SK-N-SH treated with all-trans-retinoic acid at 6 μM for 48 hours (cell line): Measurements from ENCODE around the gene CCDC78.

ENCODE experiments used
- ATAC-seq: fragments of 200-7000 bp; cut with Tn5 transposase; 3 replicates; pipeline ENCODE4 v1.9.1; 2020; ENCODE audit warnings: mild to moderate bottlenecking, moderate library complexity
- ARNTL ChIP-seq: fragments of 450-650 bp; formaldehyde crosslinking; IDR thresholded peaks from 2 replicates; pipeline ENCODE4 v1.5.0; 2020; ENCODE audit warnings: low read depth, mild to moderate bottlenecking, moderate library complexity, borderline replicate concordance
- CSDC2 ChIP-seq: fragments of 250-450 bp; sonication (Bioruptor Pico); IDR thresholded peaks from 2 replicates; pipeline ENCODE4 v1.5.0; 2020; ENCODE audit warnings: mild to moderate bottlenecking, moderate library complexity
- CSRNP3 ChIP-seq: fragments of 250-450 bp; sonication (Bioruptor Pico); IDR thresholded peaks from 2 replicates; pipeline ENCODE4 v1.5.1; 2021; ENCODE audit warnings: mild to moderate bottlenecking, moderate library complexity
- ESRRG ChIP-seq: fragments of 250-450 bp; sonication (Bioruptor Pico); IDR thresholded peaks from 2 replicates; pipeline ENCODE4 v1.6.1; 2021; ENCODE audit warnings: mild to moderate bottlenecking
- GLIS3 ChIP-seq: fragments of 250-450 bp; sonication (Bioruptor Pico); IDR thresholded peaks from 2 replicates; pipeline ENCODE4 v1.5.0; 2020; ENCODE audit warnings: mild to moderate bottlenecking, moderate library complexity
- ISL1 ChIP-seq: fragments of 250-450 bp; sonication (Bioruptor Pico); IDR thresholded peaks from 2 replicates; pipeline ENCODE4 v2.1.2; 2022; ENCODE audit warnings: mild to moderate bottlenecking, moderate library complexity
- OSR1 ChIP-seq: fragments of 250-450 bp; sonication (Bioruptor Pico); IDR thresholded peaks from 2 replicates; pipeline ENCODE4 v1.8.0; 2022; ENCODE audit warnings: moderate library complexity, mild to moderate bottlenecking, inconsistent platforms
- PATZ1 ChIP-seq: fragments of 250-450 bp; sonication (Bioruptor Pico); IDR thresholded peaks from 2 replicates; pipeline ENCODE4 v1.8.0; 2020; ENCODE audit warnings: mild to moderate bottlenecking, moderate library complexity, borderline replicate concordance
- POU6F1 ChIP-seq: fragments of 250-450 bp; sonication (Bioruptor Pico); IDR thresholded peaks from 2 replicates; pipeline ENCODE4 v1.8.0; 2021; ENCODE audit warnings: low read depth, mild to moderate bottlenecking, moderate library complexity, borderline replicate concordance
- PPARA ChIP-seq: fragments of 250-450 bp; sonication (Bioruptor Pico); IDR thresholded peaks from 2 replicates; pipeline ENCODE4 v1.5.0; 2020; ENCODE audit warnings: mild to moderate bottlenecking, borderline replicate concordance
- RARB ChIP-seq: fragments of 250-450 bp; sonication (Bioruptor Pico); IDR thresholded peaks from 2 replicates; pipeline ENCODE4 v1.8.0; 2021; ENCODE audit warnings: mild to moderate bottlenecking, moderate library complexity
- SNAI2 ChIP-seq: fragments of 250-450 bp; sonication (Bioruptor Pico); IDR thresholded peaks from 2 replicates; pipeline ENCODE4 v1.5.0; 2020; ENCODE audit warnings: mild to moderate bottlenecking, moderate library complexity
- TCF4 ChIP-seq: fragments of 250-450 bp; sonication (Bioruptor Pico); IDR thresholded peaks from 2 replicates; pipeline ENCODE4 v1.8.0; 2021; ENCODE audit warnings: mild to moderate bottlenecking, moderate library complexity, borderline replicate concordance
- TOX ChIP-seq: fragments of 250-450 bp; sonication (Bioruptor Pico); IDR thresholded peaks from 2 replicates; pipeline ENCODE4 v1.8.0; 2021; ENCODE audit warnings: mild to moderate bottlenecking, moderate library complexity, borderline replicate concordance
- TSHZ2 ChIP-seq: fragments of 250-450 bp; sonication (Bioruptor Pico); IDR thresholded peaks from 2 replicates; pipeline ENCODE4 v1.5.0; 2020; ENCODE audit warnings: mild to moderate bottlenecking, moderate library complexity
- ZC3H10 ChIP-seq: fragments of 250-450 bp; sonication (Bioruptor Pico); IDR thresholded peaks from 2 replicates; pipeline ENCODE4 v1.5.1; 2021; ENCODE audit warnings: mild to moderate bottlenecking, moderate library complexity
- ZFP3 ChIP-seq: fragments of 250-450 bp; sonication (Bioruptor Pico); IDR thresholded peaks from 2 replicates; pipeline ENCODE4 v1.5.0; 2020; ENCODE audit warnings: mild to moderate bottlenecking, moderate library complexity
- ZFP30 ChIP-seq: fragments of 450-650 bp; formaldehyde crosslinking; IDR thresholded peaks from 2 replicates; pipeline ENCODE4 v1.5.0; 2022; ENCODE audit warnings: mild to moderate bottlenecking, moderate library complexity
- ZNF565 ChIP-seq: fragments of 450-650 bp; formaldehyde crosslinking; conservative IDR thresholded peaks from 2 replicates; pipeline ENCODE4 v1.5.0; 2020; ENCODE audit warnings: low read depth, mild to moderate bottlenecking, moderate library complexity
- ZNF70 ChIP-seq: fragments of 450-650 bp; formaldehyde crosslinking; IDR thresholded peaks from 2 replicates; pipeline ENCODE4 v1.5.0; 2020; ENCODE audit warnings: mild to moderate bottlenecking, moderate library complexity

The CCDC78 gene

GRCh38 chr16:716768-717325, 9.4 kb downstream of the CCDC78 start:
- TF ChIP-seq PATZ1 (CRISPR knock-in tag) (no peak), OSR1 (no peak), ZC3H10 (no peak), RARB (no peak), POU6F1 (CRISPR knock-in tag) (no peak), CSDC2 (CRISPR knock-in tag) (no peak), PPARA (CRISPR knock-in tag) (no peak), ZNF565 (no peak), ARNTL (CRISPR knock-in tag) (no peak), TSHZ2 (CRISPR knock-in tag) (no peak), TOX (CRISPR knock-in tag) (no peak)
- ATAC-seq = no peak

GRCh38 chr16:716200-716568, 10.1 kb downstream of the CCDC78 start:
- TF ChIP-seq CSRNP3 (no peak), CSDC2 (CRISPR knock-in tag) (no peak), SNAI2 (CRISPR knock-in tag) (no peak), TCF4 (CRISPR knock-in tag) (no peak), ZNF70 (CRISPR knock-in tag) (no peak), ZFP30 (no peak), ZFP3 (CRISPR knock-in tag) (no peak), TSHZ2 (CRISPR knock-in tag) (no peak), ZC3H10 (no peak), RARB (no peak), PPARA (CRISPR knock-in tag) (no peak), ZNF565 (no peak), GLIS3 (CRISPR knock-in tag) (no peak; the same call in 1 of the 2 replicates), ESRRG (CRISPR knock-in tag) (no peak), ISL1 (CRISPR knock-in tag) (no peak), PATZ1 (CRISPR knock-in tag) (no peak), ARNTL (CRISPR knock-in tag) (no peak)
- peak; percentile 3; the same call in 2 of the 3 replicates for ATAC-seq
